Astrocyte of the cerebellum (primary cell): ENCODE measurements around the gene DOCK2.

Experiments used
- DNase-seq: peaks from one replicate; pipeline ENCODE4 v3.0.0-alpha.2; 2011; ENCODE audit warnings: low read depth
- H3K4me3 ChIP-seq: 2 replicates; pipeline ENCODE4 v1.5.1; 2011; ENCODE audit warnings: mild to moderate bottlenecking, low read depth, low read length, moderate library complexity
- in situ Hi-C: cut with HindIII; loops from 2 replicates; pipeline ENCODE4 v1.10.0; 2017; ENCODE audit warnings: low sequenced_read_pairs
- TF ChIP-seq, protein P1 (sequence below): IDR thresholded peaks from 2 replicates; pipeline ENCODE4 v1.5.1; 2012; ENCODE audit warnings: low read length, low read depth, moderate library complexity, mild to moderate bottlenecking; ENCODE audit errors: missing control alignments

The DOCK2 gene

DNA sequence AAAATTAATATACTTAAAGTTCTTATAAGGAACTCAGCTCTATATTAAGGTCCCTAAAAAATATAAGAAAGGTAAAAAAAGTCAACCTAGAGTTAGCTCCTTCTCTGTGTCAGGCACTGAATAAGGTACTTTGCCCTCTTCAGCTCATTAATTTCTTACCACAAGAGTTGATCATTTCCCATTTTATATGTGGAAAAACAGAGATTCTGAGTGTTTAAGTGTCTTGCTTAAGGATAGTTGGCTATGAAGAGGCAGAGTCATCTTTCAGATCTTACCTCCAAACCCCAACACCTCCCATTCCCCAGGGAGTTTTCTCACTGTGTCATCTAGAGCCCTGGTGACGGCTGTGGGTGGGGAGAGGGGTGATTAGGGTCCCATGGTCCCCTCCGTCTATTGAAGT, 302.7 kb downstream of the DOCK2 start:
- TF ChIP-seq, protein P1, sequence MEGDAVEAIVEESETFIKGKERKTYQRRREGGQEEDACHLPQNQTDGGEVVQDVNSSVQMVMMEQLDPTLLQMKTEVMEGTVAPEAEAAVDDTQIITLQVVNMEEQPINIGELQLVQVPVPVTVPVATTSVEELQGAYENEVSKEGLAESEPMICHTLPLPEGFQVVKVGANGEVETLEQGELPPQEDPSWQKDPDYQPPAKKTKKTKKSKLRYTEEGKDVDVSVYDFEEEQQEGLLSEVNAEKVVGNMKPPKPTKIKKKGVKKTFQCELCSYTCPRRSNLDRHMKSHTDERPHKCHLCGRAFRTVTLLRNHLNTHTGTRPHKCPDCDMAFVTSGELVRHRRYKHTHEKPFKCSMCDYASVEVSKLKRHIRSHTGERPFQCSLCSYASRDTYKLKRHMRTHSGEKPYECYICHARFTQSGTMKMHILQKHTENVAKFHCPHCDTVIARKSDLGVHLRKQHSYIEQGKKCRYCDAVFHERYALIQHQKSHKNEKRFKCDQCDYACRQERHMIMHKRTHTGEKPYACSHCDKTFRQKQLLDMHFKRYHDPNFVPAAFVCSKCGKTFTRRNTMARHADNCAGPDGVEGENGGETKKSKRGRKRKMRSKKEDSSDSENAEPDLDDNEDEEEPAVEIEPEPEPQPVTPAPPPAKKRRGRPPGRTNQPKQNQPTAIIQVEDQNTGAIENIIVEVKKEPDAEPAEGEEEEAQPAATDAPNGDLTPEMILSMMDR = no peak
- H3K4me3 ChIP-seq = no peak overlapping the region
- DNase-seq = no peak
- in situ Hi-C loops = no loop called here

DNA sequence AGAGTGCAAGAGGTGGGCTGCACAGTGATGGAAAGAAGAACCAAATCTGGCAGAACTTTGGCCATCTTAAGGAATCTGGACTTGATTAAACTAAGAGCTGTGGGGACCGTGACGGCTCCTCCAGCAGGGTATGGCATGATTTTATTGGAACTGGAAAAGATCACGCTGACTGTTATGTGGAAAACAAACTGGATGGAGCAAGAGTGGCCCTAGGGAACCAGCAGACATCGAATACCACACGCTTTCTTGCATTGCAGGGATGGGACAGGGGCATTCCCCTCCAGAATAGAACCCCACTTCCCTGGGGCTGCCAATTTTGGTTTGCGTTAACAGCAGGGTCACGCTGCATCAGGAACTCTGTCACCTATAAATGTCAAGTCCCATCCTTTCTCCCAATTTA, 304.5 kb downstream of the DOCK2 start:
- in situ Hi-C loops = no loop called here
- TF ChIP-seq, protein P1 = no peak

DNA sequence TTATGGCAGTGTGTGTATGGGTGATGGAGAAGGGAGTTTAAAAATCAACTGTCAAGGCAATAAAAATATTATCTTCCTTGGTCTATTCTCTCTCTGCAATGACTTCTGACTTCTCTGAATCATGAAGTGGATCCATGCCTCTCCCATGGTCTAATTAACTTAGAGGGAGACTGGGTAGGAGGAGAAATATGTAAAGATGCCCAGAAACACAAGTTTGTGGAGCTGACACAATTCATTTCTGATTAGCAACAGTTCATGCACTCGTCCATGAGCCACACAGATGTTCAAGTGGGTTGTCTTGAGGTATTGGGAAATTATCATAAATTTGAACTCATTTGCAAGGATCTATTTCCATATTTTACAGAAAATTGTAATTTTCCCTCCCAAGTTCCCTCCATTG, 305.1 kb downstream of the DOCK2 start:
- DNase-seq = peak; percentile 16
- in situ Hi-C loops = no loop called here

More for the DNA sequence above, 304.5 kb downstream of the DOCK2 start:
- DNase-seq = no peak
- no peak overlapping the region for H3K4me3 ChIP-seq

DNA sequence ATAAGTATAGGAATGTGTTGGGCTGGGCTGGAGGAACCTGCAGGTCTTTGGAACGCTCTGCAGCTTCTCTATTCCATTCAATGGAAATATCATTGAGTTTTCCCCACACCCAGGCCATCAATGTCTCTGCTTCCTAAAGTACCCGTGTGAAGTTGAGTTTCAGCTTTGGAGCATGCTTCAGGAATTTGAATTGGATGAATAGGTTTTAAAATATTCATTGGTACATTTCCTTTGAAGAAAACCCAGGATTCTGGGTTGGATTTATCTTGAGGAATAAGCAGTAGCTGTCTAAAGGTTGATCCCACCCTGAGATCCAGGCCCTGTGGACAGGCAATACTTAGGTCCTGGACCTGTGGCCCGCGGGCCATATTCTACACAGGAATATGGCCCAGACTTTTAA, 306.0 kb downstream of the DOCK2 start:
- TF ChIP-seq, protein P1 = no peak
- H3K4me3 ChIP-seq = no peak overlapping the region
- DNase-seq = no peak
- in situ Hi-C loops = no loop called here

More for the DNA sequence above, 305.1 kb downstream of the DOCK2 start:
- no peak overlapping the region for H3K4me3 ChIP-seq
- TF ChIP-seq, protein P1 = no peak

DNA sequence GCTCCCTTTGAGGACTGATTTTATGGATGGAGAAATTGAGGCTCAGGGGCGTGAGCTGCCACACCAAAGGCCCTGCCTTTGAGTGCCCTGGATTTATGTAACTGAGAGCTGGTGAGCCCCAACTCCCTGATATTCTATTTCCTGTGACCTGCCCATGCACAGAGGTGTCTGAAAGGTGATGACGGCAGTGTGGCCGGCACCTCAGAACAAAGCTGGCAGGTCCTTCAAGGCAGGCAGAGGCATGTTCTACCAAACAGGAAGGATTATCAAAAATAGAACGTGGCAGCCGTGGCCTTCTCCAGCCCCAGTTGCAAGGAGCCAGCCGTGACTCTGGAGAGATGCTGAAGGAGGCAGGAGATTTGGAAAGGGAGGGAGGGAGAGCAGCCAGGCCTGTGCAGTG, 307.0 kb downstream of the DOCK2 start:
- TF ChIP-seq, protein P1 = no peak
- no peak for DNase-seq
- in situ Hi-C loops = no loop called here
- no peak overlapping the region for H3K4me3 ChIP-seq

DNA sequence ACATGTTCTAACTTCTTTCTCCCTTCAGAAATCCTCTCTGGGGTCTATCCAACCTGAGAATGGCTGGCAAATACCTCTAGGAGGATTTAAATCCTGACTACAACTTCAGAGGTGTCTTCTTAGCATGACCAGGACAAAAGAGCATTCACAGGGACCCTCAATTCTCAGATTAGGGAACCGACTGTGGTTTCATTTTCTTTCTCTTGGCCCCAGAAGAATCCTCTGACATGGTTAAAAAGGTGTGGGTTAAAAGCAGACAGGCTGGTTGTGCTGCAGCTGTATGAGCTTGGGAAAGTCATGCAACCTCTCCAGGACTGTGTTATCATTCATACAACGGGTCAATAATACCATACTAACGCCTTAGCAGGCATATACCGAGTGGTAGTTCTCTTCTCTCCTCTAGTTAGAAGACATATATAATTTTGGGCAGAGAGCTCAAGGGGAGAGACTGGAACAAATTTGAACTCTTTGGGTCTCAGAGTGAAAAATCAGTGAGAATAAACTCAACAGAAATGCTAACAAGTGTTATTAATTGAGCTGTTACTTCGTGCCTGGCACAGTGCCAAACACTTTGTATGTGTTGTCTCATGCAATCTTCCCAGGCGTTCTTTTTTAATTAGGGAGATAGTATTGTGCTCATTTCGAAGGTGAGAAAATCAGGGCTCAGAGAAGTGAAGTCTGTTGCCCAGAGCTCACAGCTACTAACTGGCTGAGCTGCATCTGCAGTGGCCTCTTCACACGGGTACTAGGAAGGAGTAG, 308.0 kb downstream of the DOCK2 start:
- in situ Hi-C loops = no loop called here
- TF ChIP-seq, protein P1 = no peak
- no peak overlapping the region for H3K4me3 ChIP-seq
- DNase-seq = no peak
